Activated B cell treated with CpG ODN at 0.5 μM for 24 hours (primary cell): ENCODE data around the gene SLBP. TPM values are rescaled to one million over a fixed set of nuclear protein-coding genes. Genes with fewer than 3 reads are reported as not detected.

Experiments
- ATAC-seq: fragments of 200-7000 bp; cut with Tn5 transposase; one replicate; pipeline ENCODE4 v1.10.0; 2021; ENCODE audit warnings: low read depth, mild to moderate bottlenecking, moderate library complexity
- CTCF ChIA-PET: fragments of 350-600 bp; sonication (Branson Sonifier 250); formaldehyde crosslinking; loops from one replicate; lab custom pipeline; 2021; ENCODE audit warnings: antibody characterized with exemption; lab: Charles Lee
- POLR2A ChIA-PET: fragments of 350-600 bp; sonication (Branson Sonifier 250); formaldehyde crosslinking; loops from one replicate; lab custom pipeline; 2021; ENCODE audit warnings: antibody characterized with exemption; lab: Charles Lee
- DNase-seq: peaks from one replicate; pipeline ENCODE4 v3.0.0; 2022
- H3K27ac Mint-ChIP-seq: one replicate; pipeline ENCODE4 v1.8.0; 2020; ENCODE audit warnings: mixed read lengths
- H3K27me3 Mint-ChIP-seq: one replicate; pipeline ENCODE4 v1.8.0; 2021; ENCODE audit warnings: mixed read lengths
- H3K36me3 Mint-ChIP-seq: one replicate; pipeline ENCODE4 v1.8.0; 2021; ENCODE audit warnings: low read depth, mixed read lengths
- H3K4me1 Mint-ChIP-seq: one replicate; pipeline ENCODE4 v1.8.0; 2021; ENCODE audit warnings: mixed read lengths
- H3K4me3 Mint-ChIP-seq: one replicate; pipeline ENCODE4 v1.8.0; 2020; ENCODE audit warnings: mild to moderate bottlenecking, mixed read lengths
- H3K9me3 Mint-ChIP-seq: one replicate; pipeline ENCODE4 v1.8.0; 2020; ENCODE audit warnings: mixed read lengths
- intact Hi-C: fragments of 100-400 bp; cut with micrococcal nuclease; formaldehyde crosslinking; loops from one replicate; pipeline ENCODE4 v1.15.1; 2024
- total RNA-seq: library from RNA; stranded (reverse); gene quantifications from 2 replicates; pipeline ENCODE4 v1.2.3, GENCODE V29; 2022
- TF ChIP-seq, protein P1 (sequence below): fragments of 200-600 bp; IDR thresholded peaks from one replicate; pipeline ENCODE4 v1.8.0; 2022; ENCODE audit warnings: antibody characterized with exemption, mild to moderate bottlenecking

Gene SLBP
- total RNA-seq, 1 donor from 2014 or later: 34.0 TPM

DNA sequence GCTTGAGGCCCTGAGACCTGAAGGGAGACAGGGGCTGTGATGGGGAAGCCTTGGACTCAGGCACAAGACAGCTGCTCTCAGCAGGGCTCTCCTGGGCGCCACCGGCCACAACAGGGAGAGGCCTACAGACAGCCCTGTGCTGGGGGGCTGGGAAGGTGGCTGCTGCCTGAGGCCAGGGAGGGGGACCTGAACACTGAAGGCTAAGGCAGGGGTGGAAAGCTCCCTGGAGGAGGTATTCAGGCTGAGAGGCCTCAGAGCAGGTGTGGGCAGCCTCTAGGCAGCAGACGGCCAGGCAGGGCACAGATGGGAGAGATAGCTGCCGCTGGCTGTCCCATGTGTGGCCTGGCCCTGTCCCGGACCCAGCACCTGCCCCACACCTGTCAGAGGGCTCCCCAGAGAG is 42.2 kb upstream of the SLBP start:
- intact Hi-C loops: no loop called here
- DNase-seq (no peak), ATAC-seq (no peak)
- TF ChIP-seq, protein P1, sequence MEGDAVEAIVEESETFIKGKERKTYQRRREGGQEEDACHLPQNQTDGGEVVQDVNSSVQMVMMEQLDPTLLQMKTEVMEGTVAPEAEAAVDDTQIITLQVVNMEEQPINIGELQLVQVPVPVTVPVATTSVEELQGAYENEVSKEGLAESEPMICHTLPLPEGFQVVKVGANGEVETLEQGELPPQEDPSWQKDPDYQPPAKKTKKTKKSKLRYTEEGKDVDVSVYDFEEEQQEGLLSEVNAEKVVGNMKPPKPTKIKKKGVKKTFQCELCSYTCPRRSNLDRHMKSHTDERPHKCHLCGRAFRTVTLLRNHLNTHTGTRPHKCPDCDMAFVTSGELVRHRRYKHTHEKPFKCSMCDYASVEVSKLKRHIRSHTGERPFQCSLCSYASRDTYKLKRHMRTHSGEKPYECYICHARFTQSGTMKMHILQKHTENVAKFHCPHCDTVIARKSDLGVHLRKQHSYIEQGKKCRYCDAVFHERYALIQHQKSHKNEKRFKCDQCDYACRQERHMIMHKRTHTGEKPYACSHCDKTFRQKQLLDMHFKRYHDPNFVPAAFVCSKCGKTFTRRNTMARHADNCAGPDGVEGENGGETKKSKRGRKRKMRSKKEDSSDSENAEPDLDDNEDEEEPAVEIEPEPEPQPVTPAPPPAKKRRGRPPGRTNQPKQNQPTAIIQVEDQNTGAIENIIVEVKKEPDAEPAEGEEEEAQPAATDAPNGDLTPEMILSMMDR: no peak
- Mint-ChIP-seq H3K9me3 (no peaks in the 10 kb centered on the region), H3K4me3 (no peak overlapping the region), H3K27me3 (peaks cover 3% of the 10 kb centered on the region), H3K27ac (no peak overlapping the region), H3K36me3 (no peaks in the 10 kb centered on the region), H3K4me1 (peaks cover 4% of the 10 kb centered on the region)
- ChIA-PET CTCF (no interaction called here), POLR2A (no interaction called here)

DNA sequence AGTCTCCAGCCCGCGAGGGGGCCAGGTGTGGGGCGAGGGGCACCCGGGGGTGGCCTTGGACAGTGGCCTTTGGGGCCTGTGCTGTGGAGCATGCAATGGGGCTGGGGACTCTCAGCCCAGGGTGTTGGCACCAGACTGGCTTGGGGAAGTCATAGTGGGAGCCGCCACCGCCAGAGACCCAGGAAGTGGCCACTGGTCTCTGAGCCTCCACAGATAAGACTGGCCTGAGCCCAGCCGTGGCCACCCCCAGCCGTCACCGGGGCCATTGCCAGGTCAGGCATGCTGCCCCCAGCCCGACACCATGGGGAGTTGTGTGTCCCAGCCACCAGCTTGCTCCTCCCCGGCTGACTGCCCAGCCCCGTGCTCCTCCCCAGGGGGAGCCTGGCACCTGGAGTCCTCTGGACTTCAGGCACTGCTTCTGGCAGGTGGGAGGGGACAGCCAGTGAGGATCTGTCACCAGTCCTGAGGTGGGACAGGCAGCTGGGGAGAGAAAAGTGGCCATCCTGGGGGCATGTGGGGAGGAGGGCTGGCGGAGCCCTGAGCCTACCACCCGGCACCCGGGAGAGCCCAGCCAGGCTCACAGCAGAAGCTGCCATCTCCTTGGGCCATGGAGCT is 41.7 kb upstream of the SLBP start:
- H3K9me3 Mint-ChIP-seq: no peaks in the 10 kb centered on the region
- POLR2A ChIA-PET: no interaction called here
- H3K27ac Mint-ChIP-seq: no peak overlapping the region
- TF ChIP-seq, protein P1: no peak
- peaks cover 4% of the 10 kb centered on the region for H3K4me1 Mint-ChIP-seq
- peaks cover 3% of the 10 kb centered on the region for H3K27me3 Mint-ChIP-seq
- CTCF ChIA-PET: no interaction called here
- H3K36me3 Mint-ChIP-seq: no peaks in the 10 kb centered on the region
- H3K4me3 Mint-ChIP-seq: no peak overlapping the region
- DNase-seq (no peak), ATAC-seq (no peak)
- intact Hi-C loops: no loop called here

DNA sequence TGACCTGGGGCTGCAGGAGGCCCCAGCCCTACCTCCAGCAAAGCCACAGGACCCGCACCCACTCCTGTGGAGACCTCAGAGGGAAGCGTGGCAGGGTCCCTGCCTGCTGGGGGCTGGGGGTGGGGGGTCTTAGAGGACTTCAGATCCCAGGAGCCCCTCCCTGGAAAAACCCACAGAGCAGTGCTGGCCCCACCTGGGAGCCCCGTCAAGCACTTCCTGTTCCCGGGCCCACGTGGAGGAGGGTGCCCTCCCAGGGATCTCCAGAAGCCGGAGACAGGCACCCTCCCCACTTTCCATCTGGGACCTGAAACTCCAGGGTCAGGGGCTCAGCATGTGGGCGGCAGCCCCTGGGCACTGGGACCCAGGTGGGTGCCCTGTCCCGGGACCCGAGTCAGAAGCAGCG is 41.2 kb upstream of the SLBP start:
- TF ChIP-seq, protein P1: no peak
- Mint-ChIP-seq H3K27me3 (peaks cover 3% of the 10 kb centered on the region), H3K36me3 (no peaks in the 10 kb centered on the region), H3K4me3 (no peak overlapping the region), H3K4me1 (peaks cover 4% of the 10 kb centered on the region), H3K9me3 (no peaks in the 10 kb centered on the region), H3K27ac (no peak overlapping the region)
- CTCF ChIA-PET: no interaction called here
- no peak for ATAC-seq
- intact Hi-C loops: no loop called here
- POLR2A ChIA-PET: no interaction called here
- no peak for DNase-seq

DNA sequence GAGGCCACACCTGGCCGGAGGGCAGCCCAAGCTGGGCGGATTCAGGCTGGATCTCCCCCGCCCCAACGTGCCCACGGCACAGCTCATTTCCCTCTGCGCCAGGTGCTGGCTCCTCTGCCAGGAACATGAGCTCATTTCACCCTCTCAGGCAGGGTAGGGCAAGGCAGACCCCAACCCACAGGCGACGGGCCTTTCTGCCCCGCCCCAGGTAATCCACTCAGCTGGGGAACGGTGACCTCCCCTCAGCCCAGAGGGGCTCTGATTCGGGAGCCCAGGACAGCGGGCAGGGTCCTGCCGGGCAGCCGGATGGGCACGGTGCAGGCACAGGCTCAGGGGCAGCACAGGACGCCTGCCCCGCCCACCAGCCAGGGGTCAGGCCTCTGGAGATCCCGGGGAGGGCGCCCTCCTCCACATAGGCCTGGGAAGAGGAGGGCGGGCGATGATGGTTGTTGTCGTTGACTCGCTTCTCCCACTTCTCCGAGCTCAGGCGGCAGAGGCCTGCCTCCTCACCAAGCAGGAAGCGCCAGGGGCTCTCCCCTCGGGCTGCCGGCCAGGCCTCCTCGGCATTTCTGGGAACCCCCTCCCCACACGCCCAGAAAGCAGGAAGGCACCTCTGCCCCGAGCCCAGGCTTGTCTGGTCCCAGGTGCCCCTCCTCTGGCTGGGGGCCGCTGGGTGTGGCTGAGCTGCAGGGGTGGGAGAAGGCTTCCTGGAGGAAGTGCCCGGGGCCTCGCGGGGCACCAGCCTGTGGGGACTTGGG is 40.3 kb upstream of the SLBP start:
- no peak for ATAC-seq
- Mint-ChIP-seq H3K27ac (no peak overlapping the region), H3K4me1 (peaks cover 4% of the 10 kb centered on the region), H3K4me3 (no peak overlapping the region), H3K9me3 (no peaks in the 10 kb centered on the region), H3K27me3 (no peaks in the 10 kb centered on the region), H3K36me3 (no peaks in the 10 kb centered on the region)
- CTCF ChIA-PET: interaction anchor here (1.1 kb wide), 1 partner anchor 60 kb away, joined by 5 read pairs; no protein-coding TSS in a partner anchor
- DNase-seq: no peak
- POLR2A ChIA-PET: no interaction called here
- intact Hi-C loops: no loop called here
- TF ChIP-seq, protein P1: no peak

DNA sequence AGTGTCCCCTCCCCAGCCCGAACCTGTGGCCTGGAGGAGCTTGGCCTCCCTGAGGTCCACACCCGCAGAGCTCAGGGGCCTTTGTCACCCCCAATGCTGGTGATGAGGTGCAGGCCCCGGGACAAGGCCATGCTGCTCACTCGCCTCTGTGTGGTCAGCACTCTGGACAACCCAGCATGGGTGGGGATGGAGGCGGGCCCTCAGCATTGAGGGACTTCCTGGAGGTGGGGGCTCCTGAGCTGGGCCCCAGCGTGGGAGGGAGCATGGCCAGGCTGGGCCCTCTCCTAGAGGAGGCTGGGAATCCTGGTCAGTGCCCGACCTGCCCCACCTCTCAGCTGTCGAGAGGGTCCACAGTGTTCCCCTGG is 39.8 kb upstream of the SLBP start:
- Mint-ChIP-seq H3K9me3 (no peaks in the 10 kb centered on the region), H3K27me3 (no peaks in the 10 kb centered on the region), H3K27ac (no peak overlapping the region), H3K36me3 (no peaks in the 10 kb centered on the region), H3K4me3 (no peak overlapping the region), H3K4me1 (peaks cover 4% of the 10 kb centered on the region)
- intact Hi-C loops: no loop called here
- POLR2A ChIA-PET: no interaction called here
- TF ChIP-seq, protein P1: no peak
- CTCF ChIA-PET: interaction anchor here (1.1 kb wide), 1 partner anchor 60 kb away, joined by 5 read pairs; no protein-coding TSS in a partner anchor
- ATAC-seq: no peak
- no peak for DNase-seq
